HG03432 (cell line): Measurements from ENCODE around the gene COX11.

Experiments
- ATAC-seq: cut with Tn5 transposase; IDR thresholded peaks from one replicate; pipeline ENCODE4 v1.9.1; 2021; ENCODE audit warnings: mild to moderate bottlenecking, moderate library complexity; ENCODE audit not compliant: unreplicated experiment

The COX11 gene

GRCh38 chr17:54968262-54968987 lies at the start of gene COX11, which contains the start of gene STXBP4:
Gene COX11 (minus strand): TSS chr17:54968654. CDS start chr17:54968646, 8 bp downstream.
Gene STXBP4 (plus strand): TSS chr17:54968765. CDS start chr17:54986220, 17,455 bp downstream.
- ATAC-seq, result peak; percentile 97

- no peak for ATAC-seq
Measured at GRCh38 chr17:55005520-55005919, 37.1 kb upstream of the COX11 start.

GRCh38 chr17:55004484-55004883 lies 36.0 kb upstream of the COX11 start:
- no peak for ATAC-seq

- no peak for ATAC-seq
Measured at GRCh38 chr17:55002458-55002857, 34.0 kb upstream of the COX11 start.

GRCh38 chr17:54996441-54996840 lies 28.0 kb upstream of the COX11 start:
- ATAC-seq, result no peak

GRCh38 chr17:54992797-54993639 lies 24.6 kb upstream of the COX11 start:
- ATAC-seq, result peak; percentile 63

GRCh38 chr17:54991567-54991966 lies 23.1 kb upstream of the COX11 start:
- ATAC-seq, result no peak

- ATAC-seq, result no peak
Measured at GRCh38 chr17:54990118-54990517, 21.7 kb upstream of the COX11 start.

- no peak for ATAC-seq
Measured at GRCh38 chr17:54985476-54985875, 17.0 kb upstream of the COX11 start.

- peak; percentile 63 for ATAC-seq
Measured at GRCh38 chr17:54983260-54983659, 14.8 kb upstream of the COX11 start.

GRCh38 chr17:54982399-54982798 lies 13.9 kb upstream of the COX11 start:
- no peak for ATAC-seq

GRCh38 chr17:54980375-54980774 lies 11.9 kb upstream of the COX11 start:
- ATAC-seq, result no peak

- no peak for ATAC-seq
Measured at GRCh38 chr17:54979657-54980056, 11.2 kb upstream of the COX11 start.

- ATAC-seq, result no peak
Measured at GRCh38 chr17:54977744-54978143, 9.3 kb upstream of the COX11 start.

- ATAC-seq, result no peak
Measured at GRCh38 chr17:54976316-54976715, 7.9 kb upstream of the COX11 start.

GRCh38 chr17:54974759-54975158 lies 6.3 kb upstream of the COX11 start:
- ATAC-seq, result no peak

- ATAC-seq, result no peak
Measured at GRCh38 chr17:54972406-54973138, 4.1 kb upstream of the COX11 start.

GRCh38 chr17:54971901-54972300 lies 3.4 kb upstream of the COX11 start:
- ATAC-seq, result no peak

- ATAC-seq, result no peak
Measured at GRCh38 chr17:54971147-54971546, 2.7 kb upstream of the COX11 start.

GRCh38 chr17:54969658-54970572 lies 1.5 kb upstream of the COX11 start:
- ATAC-seq, result no peak
